DOHH2 (cell line): ENCODE data around the gene FKBP10.

Experiments used
- CTCF ChIP-seq: fragments of 200-600 bp; sonication (generic); IDR thresholded peaks from one replicate; pipeline ENCODE4 v1.5.1; 2014; ENCODE audit warnings: antibody characterized with exemption, mild to moderate bottlenecking, low read depth, low read length; ENCODE audit not compliant: poor library complexity, severe bottlenecking
- EZH2phosphoT487 ChIP-seq: fragments of 200-600 bp; sonication (generic); IDR thresholded peaks from 2 replicates; pipeline ENCODE4 v1.6.1; 2017; ENCODE audit warnings: borderline replicate concordance, mild to moderate bottlenecking, antibody characterized with exemption, low read length, moderate library complexity, mixed read lengths

GRCh38 chr17:41775394-41776226, 37.2 kb upstream of the FKBP10 start:
- TF ChIP-seq CTCF (no peak), EZH2phosphoT487 (no peak)
